Eye (tissue), 1 donor: ENCODE measurements around the gene VSIG2.

ENCODE experiments used
- DNase-seq: peaks from one replicate; pipeline ENCODE4 v3.0.0-alpha.2; 2015

VSIG2 gene

DNA sequence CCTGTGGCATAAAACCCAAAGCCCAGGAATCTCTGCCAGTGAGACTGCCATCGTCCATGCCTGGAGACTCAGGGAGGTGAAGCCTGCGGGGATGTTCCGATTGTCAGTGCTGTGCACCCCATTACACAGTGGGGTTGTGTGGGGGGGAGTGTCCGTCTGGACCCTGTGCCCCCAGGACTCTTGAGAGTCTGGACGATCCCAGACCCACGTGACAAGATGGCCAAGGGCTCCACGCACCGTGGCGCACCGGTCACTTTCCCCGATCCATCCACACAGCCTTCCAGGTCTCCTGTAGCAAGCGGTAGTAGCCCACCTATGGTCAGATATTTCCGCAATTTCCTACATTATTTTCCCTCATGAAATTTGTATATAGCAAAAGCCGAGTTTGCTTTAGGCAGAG is 33.3 kb downstream of the VSIG2 start:
- DNase-seq, result no peak

DNA sequence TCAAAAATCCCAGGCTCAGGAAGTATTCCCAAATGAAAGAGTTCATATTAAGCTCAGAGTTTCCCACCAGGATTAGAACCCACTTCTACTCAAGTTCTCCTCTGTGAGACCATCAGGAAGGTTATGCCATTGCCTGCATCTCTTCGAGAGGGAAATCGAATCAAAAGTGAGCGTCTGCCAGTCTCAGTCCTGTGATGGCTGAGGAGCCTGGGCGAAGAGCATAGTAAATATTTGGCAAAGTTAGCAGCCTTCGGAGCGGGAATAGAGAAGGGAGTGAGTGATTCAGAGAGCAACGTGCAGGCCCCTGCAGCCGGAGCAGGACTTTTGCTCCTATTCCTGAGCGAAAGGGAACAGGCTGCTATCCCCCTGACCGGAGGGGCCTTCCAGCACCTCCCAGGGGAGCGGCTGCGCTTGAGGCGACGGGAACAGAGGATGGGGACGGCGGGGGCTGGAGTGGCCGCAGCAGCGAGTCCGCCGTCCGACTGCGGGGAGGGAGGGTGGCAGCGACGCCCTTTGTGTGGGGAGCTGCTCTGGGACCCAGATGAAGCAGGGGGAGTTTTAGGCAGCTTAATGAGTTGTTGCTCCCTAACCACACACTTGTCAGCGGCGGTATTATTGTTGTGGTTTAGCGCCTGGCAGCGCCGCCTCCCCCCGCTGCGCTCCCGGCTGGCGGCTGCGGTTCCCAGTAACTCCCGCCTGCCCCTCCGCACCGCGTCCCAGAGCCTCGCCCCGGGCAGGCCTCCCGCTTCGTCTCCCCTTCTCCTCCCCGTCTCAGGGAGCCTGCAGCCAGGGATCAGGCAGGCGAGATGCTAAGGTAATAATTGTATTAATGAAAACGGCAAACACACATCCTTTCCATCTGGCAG is 34.0 kb downstream of the VSIG2 start:
- peak; percentile 68 for DNase-seq

DNA sequence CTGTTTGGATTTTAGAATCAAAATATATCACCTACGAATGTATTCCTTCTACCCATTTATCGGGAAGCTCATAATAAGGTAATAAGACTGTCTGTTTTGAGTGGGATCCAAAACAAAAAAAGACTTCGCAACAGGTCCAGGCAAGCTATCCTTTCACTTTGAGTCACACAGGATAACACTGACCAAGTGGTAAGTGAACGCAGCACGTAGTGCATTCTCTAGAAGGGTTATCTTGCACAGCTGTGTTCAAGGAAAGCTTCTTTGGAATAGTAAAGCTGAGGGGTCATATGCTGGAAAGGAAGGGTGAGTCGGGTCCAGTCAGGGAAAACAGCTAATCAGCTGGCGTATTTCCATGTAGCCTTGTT is 34.7 kb downstream of the VSIG2 start:
- DNase-seq, result no peak

DNA sequence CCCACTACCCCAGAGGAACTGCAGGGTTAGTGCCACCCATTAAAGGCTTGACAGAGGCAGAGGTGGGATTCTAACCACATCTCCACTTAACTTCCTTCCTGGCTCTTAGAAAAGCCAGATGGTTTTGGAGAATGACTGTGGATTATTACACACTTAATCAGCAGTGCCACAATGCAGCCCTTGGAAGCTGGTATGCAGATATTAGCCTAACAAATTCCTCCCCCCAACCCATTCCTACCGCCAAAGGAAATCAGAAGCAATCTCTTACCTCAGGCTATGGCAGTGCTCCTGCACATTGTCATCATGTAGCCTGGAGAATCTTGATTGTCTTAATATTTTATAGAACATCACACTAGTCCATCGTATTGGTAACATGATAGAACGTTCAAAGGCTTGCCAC is 35.5 kb downstream of the VSIG2 start:
- no peak for DNase-seq

DNA sequence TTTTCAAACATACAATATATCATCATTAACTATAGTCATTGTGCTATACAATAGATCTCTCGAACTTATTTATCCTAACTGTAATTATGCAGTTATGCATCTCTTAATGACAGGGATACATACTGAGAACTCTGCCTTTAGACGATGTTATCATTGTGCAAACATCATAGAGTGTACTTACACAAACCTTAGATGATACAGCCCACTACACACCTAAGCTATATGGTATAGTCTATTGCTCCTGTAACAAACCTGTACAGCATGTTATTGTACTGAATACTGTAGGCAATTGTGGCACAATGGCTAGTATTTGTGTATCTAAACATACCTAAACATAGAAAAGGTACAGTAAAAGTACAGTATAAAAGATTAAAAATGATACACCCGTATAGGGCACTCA is 39.7 kb downstream of the VSIG2 start:
- DNase-seq, result no peak

DNA sequence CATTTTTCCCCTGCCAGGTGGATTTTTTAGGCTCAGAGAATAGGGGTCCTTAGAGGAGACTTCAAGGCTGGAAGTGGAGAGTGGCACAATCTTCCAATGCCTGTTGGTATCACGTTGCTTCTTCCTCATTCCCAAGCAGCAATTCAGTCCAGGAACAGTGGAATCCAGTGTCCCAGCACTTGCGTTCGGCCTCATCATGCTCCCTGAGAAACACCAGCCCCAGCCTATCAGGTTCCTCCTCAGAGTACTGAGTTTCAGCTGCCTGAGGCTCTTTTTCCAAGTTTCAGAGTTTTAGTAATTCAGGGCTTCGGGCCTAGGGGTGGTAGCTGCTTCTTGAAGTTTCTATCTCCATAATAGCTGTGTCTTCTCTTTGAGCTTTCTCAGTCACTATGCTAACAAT is 44.2 kb downstream of the VSIG2 start:
- DNase-seq, result no peak

DNA sequence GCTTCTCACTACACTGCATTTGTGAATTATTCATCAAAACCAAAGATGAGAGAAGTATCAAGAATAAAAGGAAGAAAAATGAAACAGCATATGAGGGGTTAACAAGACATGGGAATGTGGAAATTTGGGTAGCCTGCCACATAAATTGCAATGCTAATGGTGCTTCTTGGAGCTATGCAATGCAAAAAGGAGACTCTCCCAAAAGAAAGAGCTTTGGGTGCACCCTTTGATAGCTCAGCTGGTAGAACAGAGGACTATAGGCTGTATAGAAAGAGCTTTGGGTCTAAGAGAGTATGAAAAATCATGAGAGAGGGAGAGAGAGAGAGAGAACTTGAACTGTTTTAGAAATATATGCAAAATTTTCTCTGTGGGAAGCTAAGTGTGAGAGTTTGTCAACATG is 52.0 kb downstream of the VSIG2 start:
- no peak for DNase-seq

DNA sequence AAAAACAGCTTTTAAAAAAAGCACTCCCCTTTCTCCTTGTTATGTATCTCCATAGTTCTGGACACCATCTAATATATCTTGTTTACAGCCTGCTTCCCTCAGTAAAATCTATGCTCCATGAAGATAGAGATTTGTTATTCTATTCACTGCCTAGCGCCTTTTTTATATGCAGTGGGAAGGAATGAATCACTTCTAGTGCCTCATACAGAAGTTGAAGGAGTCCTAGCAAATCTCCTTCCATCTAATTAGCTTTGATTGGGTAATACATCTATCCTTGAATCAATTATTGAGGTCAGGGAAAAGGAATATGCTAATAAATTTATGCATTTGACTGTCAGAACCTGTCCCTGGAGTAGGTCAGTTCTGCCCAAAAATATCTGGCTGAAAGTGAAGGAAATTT is 52.5 kb downstream of the VSIG2 start:
- no peak for DNase-seq
